Caki2 (cell line): ENCODE measurements around the gene CYSRT1. TPM values are rescaled to one million over a fixed set of nuclear protein-coding genes. Genes with fewer than 3 reads are reported as not detected.

Experiments
- DNase-seq: peaks from one replicate; pipeline ENCODE4 v3.0.0-alpha.2; 2015; ENCODE audit warnings: low read depth
- in situ Hi-C: cut with HindIII; loops from 2 replicates; pipeline ENCODE4 v1.10.0; 2016; ENCODE audit warnings: low sequenced_read_pairs, low pct_unique_long_range_greater_than_20kb, mixed read lengths
- total RNA-seq: library from RNA; depleted of rRNA; stranded (reverse); fragments of >200 nt; shearing (Covaris generic); gene quantifications from 2 replicates; pipeline ENCODE4 v1.2.3, GENCODE V29; 2014; ENCODE audit warnings: low replicate concordance; rRNA removed

Gene CYSRT1, protein sequence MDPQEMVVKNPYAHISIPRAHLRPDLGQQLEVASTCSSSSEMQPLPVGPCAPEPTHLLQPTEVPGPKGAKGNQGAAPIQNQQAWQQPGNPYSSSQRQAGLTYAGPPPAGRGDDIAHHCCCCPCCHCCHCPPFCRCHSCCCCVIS
- 0.61 and 12.7 TPM in 2 replicates for total RNA-seq

DNA sequence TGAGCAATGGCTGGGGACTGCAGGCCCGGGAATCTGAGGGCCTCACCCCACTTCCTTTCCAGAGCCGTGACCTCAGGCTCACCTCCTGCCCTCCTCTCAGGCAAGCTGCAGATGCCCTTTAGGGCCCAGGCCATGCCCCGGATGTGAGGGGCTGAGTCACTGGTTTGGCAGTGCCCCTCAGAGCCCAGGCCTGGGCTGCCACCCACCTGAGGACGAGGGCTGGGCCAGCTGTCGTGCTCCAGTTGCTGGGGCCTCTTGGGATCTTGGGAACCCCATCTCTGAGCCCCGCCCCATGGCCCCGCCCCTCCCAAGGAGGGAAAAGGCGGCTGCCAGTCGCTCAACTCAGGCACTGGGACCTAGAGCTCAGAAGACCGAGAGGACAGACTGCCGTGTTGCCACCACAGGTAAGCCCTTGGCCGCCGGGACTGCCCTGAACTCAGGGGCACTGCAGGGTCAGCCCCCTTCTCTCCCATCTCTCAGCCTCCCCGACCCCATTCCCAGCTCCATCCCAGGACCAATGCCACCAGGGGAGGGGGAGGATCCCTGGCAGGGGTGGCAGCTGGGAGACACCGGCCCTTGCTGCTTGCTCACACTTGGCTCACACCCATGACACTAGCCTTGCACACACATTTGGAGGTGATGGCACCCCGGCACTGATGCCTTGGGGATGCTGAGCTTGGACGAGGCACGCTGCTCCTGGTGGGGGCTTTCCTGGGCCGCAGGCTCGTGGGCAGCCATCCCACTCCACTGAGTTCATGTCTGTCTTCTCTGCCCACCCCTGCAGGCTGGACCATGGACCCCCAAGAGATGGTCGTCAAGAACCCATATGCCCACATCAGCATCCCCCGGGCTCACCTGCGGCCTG, at the start of gene CYSRT1:
TSS of gene CYSRT1 (plus strand) at position 345 of the 865 bp plus-strand sequence. CDS start at position 793, 448 bp downstream.
- in situ Hi-C loops = no loop called here
- DNase-seq = no peak

DNA sequence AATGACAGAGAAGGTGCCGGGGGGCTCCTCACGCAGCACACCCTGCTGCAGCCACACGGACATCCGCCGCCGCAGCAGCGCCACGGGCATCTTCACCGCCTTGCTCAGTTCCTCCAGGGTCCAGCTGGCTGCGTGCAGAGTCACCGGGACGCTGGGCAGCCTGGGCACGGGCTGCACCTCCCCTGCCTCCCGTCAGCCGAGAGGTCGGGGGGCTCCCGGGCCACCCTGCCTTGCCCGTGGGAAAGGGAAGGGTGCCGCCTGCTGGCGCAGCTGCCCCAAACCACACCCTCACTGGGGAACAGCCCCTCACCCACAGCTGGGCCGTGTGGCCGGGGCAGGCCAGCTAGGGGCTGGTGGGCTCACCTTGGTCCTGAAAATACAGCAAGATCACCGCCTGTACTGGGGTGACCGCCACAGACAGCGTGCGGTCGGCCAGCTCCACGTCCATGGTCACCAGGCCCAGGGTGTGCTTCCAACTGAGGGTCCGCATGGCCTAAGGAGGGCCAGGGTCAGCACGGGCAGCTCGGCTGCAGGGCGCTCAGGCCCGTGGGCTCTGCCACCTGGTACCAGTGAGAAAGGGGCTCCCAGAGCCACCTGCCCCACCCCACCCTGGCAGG, 49.5 kb upstream of the CYSRT1 start:
- no peak for DNase-seq
- in situ Hi-C loops = no loop called here

DNA sequence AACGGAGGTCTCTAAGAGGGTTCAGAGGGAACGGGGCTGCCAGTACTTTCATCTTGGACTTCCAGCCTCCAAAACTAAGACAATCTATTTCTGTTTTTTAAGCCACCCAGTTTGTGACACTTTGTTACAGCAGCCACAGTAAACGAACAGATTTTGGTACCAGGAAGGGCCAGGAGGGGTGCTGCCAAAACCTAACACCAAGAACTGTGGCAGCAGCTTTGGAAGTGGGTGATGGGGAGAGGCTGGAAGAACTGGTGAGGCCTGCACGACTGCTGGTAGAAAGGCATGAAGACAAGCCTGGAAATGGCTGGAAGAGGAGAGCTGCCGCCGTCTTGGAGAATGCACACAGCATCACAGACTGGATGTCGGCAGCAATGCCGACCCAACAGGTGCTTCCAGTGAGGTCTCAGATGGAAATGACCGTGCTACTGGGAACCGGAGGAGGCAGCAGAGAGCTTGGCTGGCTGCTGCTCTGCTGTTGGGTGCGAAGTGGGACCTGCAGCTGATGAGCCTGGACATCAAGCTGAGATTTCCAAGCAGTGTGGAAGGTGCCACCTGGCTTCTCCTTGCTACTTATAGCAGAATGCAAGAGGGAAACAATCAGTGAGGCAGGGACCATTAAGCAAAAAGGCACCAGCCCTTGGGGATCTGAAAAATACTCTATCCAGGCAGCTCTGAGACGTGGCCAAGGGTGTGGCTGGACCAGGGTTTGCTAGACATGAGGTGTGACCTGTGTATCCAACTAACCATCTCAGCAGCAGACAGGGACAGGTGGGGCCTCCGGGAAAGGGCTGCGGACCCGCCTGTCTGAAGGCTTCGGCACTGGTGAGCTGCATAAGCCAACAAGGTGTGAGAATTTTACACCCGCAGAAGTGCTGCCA, 48.4 kb upstream of the CYSRT1 start:
- peak; percentile 28 for DNase-seq
- in situ Hi-C loops = no loop called here

DNA sequence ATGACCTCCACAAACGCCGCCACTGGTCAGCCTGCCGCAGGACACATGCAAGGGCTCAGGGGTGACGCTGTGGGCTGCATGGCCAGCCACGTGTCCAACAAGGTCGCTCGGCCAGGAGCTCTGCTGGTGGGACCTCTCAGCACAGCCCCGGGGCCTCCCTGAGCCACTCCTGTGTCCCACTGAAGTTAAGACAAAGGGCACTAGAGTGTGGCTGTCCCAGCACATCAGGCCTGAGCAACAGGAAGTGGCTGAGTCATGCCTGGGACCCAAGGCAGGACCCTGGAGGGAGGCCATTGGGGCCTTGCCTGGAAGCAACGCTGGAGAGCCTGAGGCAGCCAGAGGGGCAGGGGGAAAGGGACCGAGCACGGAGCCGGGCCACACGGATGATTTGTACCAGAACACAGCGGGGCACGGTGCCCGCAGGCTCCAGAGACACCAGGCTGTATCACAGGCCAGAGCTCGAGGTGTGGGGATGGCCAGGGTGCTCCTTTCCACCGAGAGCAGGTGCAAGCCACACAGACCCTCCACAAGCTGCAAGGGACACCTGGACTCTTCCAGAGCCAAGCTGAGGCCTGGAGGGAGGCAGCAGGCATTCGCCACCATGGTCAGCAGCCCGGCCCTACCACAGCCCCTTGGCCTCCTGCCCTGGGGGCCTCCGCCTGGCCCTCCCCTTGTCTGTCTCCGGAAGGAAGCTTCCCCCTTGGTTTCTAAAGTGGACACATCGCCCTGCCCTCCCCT, 46.6 kb upstream of the CYSRT1 start:
- in situ Hi-C loops = no loop called here
- no peak for DNase-seq

DNA sequence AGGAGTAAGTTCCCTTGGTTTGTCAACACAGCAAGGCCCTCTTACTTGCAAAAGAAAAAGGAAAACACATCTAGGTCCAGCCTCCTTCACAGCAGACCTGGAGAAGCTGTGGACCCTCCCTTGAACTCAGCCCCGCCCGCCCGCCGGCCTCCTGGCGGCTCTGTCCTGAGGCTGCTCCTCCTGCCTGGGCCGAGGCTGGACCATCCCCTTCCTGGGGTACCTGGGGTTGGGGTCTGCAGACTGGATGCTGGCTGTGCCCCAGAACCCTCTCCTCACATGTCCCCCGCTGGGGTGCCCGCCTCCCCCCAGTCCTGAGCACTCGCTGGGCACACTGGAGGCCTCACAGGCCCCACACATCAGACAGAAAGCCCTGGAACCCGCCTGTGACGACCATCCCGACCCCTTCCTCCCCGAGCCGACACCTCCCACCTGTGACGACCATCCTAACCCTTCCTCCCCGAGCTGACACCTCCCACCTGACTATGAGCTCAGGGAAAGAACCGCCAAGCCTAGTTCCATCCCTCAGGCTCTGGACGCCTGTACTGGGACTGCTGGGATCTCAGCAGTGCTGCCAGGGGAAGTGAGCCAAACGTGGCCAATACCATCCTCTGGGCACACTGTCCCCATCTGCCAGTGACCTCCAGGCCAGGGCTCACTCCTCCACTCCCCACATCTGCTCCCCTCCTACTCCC, 45.9 kb upstream of the CYSRT1 start:
- no peak for DNase-seq
- in situ Hi-C loops = no loop called here

DNA sequence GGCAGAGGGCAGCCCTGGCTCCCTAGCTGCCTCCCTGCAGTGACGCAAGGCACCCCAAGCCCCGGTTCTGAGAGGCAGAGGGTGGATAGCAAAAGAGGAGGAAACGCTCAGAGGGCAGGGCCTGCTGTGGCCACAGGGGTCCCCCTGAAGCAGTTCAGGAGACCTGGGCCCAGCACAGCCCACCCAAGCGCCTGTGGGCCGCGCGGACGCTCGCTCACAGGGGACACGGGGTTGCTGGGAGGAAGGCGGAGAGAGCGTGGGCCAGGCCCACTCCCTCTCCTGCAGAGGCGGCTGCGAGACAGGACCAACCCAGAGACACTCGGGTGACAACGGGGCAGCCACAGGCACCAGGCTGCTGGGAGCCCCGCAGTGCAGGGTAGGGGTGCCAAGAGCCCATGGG, 45.2 kb upstream of the CYSRT1 start:
- no peak for DNase-seq
- in situ Hi-C loops = no loop called here

DNA sequence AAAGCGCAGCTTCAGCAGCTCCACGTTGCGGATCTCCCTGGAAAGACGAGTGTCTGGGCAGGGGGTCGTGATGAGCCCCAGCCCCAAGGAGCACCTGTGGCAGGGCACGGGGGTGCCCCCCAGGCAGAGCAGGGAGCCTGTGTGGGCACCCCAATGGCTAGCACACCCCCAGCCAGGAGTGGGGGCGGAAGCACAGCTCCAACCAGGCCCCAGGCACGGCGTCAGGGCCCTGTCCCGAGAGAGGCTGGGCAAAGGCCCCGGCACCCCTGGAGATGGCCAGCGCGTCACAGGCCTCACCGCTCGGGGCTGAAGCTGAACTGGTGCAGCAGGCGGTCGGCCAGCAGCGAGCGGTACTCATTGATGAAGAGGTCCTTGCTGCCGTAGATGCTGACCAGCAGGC, 44.5 kb upstream of the CYSRT1 start:
- DNase-seq = no peak
- in situ Hi-C loops = no loop called here

DNA sequence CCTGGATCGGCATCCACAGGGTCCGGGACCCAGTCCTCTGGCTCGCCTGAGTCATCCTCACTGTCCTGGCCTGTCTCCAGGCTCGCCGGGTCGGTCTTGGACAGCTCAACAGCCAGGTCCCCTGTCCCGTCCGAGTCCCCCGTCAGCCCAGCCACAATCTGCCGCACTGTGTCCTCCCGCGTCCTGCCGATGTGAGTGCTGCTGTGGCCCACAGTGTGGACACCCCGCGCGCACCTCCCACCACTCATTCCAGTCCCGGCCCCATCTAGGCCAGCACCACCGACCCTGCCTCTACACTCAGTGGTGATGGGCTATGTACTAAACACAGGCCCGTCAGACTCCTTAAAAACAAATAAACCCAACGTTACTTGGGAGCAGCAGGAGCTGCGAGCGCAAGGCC, 43.3 kb upstream of the CYSRT1 start:
- in situ Hi-C loops = no loop called here
- DNase-seq = no peak

DNA sequence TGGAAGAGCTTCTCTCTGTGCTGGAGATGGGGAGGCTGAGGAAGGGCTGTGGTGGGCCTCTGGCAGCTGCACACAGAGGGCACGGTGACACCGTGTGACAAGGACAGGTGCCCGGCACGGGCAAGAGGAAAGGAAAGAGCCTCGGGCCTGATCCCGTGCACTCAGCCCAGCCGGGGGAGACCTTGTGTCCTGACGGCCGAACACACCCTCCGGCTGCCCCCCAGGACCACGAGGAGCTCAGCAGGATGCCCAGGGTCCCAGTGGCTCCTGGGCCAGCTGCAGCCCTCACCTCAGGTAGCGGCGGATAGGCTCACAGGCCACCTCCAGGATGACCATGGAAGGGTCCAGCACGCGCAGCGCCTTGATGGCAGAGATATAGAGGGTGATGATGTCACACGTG, 42.1 kb upstream of the CYSRT1 start:
- in situ Hi-C loops = no loop called here
- no peak for DNase-seq

DNA sequence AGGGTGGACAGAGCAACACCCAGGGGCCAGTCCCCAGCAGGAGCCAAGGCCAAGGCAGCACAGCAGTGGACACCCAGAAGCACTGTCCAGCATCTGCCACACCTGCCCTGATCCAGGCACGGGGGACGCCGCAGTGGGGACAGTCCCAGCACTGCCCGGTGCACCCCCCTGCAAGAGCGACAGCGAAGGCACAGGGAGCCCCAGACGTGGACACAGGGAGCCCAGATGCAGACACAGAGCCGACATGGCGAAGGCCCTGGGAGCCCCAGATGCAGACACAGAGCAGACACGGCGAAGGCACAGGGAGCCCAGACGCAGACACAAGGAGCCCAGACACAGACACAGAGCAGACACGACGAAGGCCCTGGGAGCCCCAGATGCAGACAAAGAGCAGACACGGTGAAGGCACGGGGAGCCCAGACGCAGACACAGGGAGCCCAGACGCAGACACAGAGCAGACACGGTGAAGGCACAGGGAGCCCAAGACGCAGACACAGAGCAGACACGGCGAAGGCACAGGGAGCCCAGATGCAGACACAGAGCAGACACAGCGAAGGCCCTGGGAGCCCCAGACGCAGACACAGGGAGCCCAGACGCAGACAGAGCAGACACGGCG, 40.9 kb upstream of the CYSRT1 start:
- in situ Hi-C loops = no loop called here

DNA sequence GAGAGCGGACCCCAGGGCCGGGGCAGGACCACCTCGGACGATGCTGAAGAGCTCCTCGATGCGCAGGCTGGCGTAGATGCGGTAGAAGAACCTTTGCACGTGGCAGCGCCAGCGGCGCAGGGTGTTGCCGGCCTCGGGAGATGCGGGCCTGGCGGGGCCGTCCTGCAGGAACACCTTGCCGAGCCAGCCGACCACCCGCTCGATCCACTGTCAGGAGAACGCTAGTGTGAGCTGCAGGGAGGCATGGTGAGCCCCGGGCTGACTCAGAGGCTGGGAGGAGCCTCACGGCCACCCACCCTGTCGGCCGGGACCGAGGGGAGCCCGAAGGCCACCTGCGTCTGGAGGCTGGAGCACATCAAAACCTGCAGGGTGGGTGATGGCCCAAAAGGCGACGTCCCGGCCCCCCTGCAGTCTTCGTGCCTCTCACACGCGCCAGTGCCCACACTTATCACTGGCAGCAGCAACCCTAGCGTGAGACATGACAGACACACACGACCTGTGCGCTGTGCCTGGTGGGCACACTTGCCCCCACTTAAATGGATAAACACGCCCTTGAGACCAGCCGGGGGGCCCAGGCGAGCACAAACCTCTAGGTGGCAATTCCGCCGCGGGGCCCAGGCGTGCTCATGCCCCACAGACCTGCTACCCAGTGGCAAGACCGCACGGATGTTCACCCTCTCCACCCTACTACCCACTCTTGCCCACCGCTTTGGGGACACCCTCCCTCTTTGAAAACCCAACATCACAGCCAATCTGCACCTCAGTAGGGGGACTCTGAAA, 39.9 kb upstream of the CYSRT1 start:
- in situ Hi-C loops = no loop called here
- DNase-seq = no peak

More for the DNA sequence above, 40.9 kb upstream of the CYSRT1 start:
- no peak for DNase-seq

DNA sequence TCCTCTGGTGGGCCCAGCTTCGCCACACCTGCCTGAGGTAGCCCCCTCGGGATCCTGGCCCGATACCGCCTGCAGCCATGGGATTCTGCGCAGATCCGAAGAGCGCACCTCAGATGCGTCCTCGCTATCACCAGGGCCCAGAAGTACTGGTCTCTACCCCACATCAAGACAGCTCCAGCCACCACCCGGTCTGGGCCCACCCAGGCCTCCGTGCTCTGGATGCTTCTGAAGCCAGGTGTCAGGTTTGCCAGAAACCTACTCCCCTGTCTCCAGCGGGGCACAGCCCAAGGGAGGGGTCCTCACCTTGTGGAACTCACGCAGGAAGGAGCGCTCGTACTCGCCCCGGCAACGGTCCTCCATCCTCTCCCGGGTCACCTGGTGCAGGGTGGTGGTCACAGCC, 39.1 kb upstream of the CYSRT1 start:
- in situ Hi-C loops = no loop called here
- DNase-seq = no peak

DNA sequence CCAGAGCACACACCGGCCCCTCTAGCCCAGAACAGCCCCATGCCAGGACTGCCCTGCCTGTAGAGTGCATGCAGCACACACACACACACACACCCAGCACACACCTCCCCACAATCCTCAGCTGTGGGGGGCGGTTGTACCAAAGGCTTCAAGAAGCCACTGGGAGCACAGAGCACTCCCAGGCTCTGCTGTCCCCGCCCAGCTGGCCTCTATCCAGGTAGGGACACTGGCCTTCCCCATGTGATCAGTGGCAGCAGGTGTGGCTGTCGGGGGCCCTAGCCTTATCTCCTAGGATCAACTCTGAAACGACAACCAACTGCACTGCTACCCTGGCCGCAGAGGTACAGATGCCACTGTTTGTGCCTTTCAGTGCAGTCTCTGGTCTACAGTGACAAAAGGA, 38.6 kb upstream of the CYSRT1 start:
- no peak for DNase-seq
- in situ Hi-C loops = no loop called here

DNA sequence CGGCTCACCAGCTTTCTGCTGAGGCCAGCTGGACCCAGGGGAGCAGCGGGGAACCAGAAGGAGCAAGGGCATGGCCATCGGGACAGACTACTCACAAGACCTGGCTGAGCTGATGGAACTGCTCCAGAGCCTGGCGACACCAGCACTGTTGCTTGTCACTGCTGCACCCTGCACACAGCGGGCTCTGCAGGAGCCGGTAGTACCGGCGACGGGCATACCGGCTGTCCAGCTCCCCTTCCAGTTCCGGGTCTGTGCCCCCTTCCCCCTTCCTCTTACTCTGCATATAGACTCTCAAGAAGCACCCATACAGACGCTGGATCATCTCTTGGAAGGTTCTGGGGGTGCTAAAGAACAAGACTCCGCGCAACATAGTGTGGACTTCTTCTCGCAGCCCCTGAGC, 37.6 kb upstream of the CYSRT1 start:
- no peak for DNase-seq
- in situ Hi-C loops = no loop called here

DNA sequence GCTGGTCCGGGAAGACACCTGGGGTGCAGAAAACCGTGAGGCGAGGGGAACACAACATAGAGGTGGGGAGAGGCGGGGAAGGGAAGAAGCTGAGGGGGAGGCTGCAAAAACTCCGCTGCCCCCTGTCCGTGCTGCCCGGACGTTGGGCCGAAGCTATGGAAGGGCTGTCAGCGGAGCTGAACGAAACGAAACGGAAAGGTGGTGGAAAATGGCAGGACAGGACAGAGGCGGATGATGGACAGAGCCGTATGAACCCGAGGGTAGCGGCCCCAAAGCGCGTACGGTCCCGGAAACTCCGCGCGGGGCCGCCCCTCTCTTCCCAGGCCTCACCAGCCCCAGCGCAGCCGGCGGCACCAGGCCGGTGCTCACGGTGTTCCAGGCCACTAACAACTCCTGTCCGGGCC, 36.9 kb upstream of the CYSRT1 start:
- no peak for DNase-seq
- in situ Hi-C loops = no loop called here
